ENCODE data around the gene LRRC75B.

DNA sequence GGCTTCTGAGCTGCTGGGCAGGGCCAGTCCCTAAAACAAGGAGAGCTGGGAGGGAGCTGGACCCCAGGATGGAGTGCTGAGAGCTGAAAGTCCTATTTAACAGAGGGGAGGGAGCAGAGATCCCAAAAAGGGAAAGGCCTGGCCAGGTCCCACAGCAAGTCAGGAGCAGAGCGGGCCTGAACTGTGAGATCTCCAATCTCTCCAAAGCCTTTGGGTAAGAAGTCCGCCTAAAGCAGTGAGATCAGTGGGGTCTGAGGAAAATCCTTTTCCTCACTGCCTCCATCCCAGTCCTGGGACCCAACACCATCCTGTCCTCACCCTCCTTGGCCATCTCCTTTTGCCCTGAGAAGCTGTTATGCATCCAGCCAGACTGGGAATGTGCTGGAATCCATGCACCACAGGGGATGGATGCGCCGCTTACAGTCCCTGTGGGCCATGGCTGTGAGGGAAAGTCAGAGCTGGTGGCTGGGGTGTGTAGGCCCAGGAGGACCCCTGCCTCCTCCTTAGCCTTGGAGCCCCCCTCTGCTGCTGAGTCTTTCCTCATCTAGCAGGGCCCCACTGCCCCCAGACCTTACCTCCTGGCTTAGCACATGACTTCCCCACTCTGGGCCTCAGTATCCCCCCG lies 8.6 kb downstream of the LRRC75B start:
- TF ChIP-seq, protein P1, sequence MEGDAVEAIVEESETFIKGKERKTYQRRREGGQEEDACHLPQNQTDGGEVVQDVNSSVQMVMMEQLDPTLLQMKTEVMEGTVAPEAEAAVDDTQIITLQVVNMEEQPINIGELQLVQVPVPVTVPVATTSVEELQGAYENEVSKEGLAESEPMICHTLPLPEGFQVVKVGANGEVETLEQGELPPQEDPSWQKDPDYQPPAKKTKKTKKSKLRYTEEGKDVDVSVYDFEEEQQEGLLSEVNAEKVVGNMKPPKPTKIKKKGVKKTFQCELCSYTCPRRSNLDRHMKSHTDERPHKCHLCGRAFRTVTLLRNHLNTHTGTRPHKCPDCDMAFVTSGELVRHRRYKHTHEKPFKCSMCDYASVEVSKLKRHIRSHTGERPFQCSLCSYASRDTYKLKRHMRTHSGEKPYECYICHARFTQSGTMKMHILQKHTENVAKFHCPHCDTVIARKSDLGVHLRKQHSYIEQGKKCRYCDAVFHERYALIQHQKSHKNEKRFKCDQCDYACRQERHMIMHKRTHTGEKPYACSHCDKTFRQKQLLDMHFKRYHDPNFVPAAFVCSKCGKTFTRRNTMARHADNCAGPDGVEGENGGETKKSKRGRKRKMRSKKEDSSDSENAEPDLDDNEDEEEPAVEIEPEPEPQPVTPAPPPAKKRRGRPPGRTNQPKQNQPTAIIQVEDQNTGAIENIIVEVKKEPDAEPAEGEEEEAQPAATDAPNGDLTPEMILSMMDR (IDR thresholded peaks at IDR 0.05), result no peak
- TF ChIP-seq, protein P2, sequence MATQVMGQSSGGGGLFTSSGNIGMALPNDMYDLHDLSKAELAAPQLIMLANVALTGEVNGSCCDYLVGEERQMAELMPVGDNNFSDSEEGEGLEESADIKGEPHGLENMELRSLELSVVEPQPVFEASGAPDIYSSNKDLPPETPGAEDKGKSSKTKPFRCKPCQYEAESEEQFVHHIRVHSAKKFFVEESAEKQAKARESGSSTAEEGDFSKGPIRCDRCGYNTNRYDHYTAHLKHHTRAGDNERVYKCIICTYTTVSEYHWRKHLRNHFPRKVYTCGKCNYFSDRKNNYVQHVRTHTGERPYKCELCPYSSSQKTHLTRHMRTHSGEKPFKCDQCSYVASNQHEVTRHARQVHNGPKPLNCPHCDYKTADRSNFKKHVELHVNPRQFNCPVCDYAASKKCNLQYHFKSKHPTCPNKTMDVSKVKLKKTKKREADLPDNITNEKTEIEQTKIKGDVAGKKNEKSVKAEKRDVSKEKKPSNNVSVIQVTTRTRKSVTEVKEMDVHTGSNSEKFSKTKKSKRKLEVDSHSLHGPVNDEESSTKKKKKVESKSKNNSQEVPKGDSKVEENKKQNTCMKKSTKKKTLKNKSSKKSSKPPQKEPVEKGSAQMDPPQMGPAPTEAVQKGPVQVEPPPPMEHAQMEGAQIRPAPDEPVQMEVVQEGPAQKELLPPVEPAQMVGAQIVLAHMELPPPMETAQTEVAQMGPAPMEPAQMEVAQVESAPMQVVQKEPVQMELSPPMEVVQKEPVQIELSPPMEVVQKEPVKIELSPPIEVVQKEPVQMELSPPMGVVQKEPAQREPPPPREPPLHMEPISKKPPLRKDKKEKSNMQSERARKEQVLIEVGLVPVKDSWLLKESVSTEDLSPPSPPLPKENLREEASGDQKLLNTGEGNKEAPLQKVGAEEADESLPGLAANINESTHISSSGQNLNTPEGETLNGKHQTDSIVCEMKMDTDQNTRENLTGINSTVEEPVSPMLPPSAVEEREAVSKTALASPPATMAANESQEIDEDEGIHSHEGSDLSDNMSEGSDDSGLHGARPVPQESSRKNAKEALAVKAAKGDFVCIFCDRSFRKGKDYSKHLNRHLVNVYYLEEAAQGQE (IDR thresholded peaks at IDR 0.05; ENCODE audit: insufficient read depth in 1 of 2, low read depth in 2 of 2, low read length in 1 of 2), result no peak

All from Panc1 (cell line).